Kasumi-1 (cell line): ENCODE results near the gene CDK15.

Source experiments
- DNase-seq, 2 experiments: peaks; one replicate each; lab custom pipeline; 2025; lab: John Stamatoyannopoulos, UW

Gene CDK15

DNA sequence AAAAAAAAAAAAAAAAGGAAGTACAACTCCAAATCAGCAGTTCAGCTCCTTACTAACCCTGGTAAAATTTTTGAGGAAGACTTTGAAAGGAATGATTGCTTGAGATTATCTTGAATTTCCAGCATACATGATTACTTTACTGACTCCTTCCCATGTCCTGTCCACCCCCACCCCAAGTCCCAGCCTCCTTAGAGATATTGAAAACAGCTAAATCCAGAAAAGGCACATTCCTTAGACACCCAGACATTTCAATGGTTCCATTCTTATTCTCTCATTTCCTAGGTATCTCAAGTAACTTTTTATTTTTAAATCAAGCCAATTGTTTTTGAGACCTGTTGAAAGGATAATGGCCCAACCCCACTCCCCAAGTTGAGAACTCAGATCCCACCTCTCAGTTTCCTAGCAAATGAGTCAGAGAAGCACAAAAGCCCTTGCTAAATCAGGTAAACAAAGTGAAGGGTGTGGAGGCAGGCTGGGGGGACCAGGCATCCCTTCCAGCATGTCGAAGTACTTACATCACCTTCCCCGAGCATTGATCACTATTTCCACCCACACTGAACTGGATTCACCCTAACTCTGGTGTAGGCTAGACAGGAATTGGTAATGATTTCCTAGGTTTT is 131.9 kb downstream of the CDK15 start:
- no peak for DNase-seq

DNA sequence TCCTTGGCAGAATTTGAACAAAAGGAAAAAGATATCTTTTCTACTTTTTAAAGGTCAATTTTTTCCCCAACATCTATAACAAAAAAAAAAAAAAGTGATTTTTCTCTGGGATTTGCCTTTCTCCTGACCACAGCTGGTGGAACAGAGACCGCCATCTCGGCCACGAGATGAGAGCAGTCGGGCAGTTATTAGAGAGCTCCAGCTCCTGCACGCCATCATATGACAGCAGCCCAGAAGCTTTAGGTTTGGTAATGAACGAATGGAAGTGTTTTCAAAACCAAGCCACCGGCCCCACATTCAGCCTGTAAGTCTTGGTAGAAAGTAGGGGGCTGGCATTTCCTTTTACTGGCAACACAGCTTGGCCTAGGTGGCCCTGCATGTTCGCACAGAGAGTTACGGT is 132.4 kb downstream of the CDK15 start:
- no peak for DNase-seq

DNA sequence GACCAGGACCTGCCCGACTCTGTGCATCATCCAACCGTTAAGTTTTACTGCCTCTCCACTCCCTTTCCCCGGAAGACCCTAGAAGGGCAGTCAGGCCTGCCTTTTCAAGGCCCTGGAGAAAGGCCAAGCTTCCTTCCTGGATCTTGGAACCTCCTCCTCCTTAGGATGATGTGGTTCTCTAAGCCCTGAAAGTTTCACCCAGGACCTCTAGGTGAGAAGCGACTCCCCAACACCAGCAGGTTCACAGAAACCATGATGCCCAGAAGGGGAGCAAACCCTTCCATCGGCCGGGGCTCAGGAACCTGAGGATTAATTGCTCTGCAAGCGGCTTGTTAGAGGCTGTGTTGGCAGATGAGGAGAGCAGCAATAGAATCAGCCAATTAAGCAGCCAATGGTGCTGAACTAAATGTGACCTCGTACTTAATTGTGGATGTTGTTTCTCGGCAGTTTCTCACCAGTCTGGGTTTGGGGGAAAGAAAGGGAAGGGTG is 133.2 kb downstream of the CDK15 start:
- no peak for DNase-seq

DNA sequence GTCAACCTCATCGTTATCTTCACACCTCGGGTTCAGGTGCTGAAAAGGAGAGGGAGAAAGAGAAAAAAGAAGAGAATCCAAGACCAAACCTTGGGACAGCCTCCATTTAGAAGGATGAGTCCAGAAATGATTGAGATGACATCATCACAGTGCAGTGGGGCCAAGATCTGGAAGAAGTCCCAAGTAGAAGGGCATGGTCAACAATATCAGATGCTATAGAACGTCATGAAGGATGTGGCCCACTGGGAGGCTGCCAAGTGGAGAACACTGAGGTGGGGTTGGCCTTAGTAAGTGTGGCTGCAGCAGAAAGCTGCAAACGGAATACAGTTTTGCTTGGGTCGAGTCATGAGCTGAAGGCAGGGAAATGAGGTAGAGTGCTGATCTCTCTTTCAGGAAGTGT is 136.2 kb downstream of the CDK15 start:
- no peak for DNase-seq
